Neural progenitor cell (in vitro differentiated cells): ENCODE data around the gene TOX2. TPM values are rescaled to one million over a fixed set of nuclear protein-coding genes. Genes with fewer than 3 reads are reported as not detected.
"Not testable (repeated sequence)": the region's sequence is repeated elsewhere in the genome, so short reads cannot be mapped to it uniquely, and the experiment has no call there.

Experiments
- DNase-seq: peaks from one replicate; pipeline ENCODE4 v3.0.0-alpha.2; 2016; ENCODE audit warnings: low spot score
- H2AFZ ChIP-seq: fragments of 200-600 bp; sonication (generic); replicated peaks from 2 replicates; pipeline ENCODE4 v1.6.1; 2016; ENCODE audit warnings: antibody characterized with exemption
- H3F3A ChIP-seq: fragments of 200-600 bp; sonication (generic); 2 replicates; pipeline ENCODE4 v1.6.1; 2016; ENCODE audit warnings: antibody characterized with exemption, low read depth
- H3K27ac ChIP-seq: fragments of 200-600 bp; sonication (generic); 2 replicates; pipeline ENCODE4 v1.5.1; 2016; ENCODE audit warnings: mild to moderate bottlenecking
- H3K27me3 ChIP-seq: fragments of 200-600 bp; sonication (generic); 2 replicates; pipeline ENCODE4 v1.6.1; 2016; ENCODE audit warnings: mild to moderate bottlenecking, moderate library complexity
- H3K36me3 ChIP-seq: fragments of 200-600 bp; sonication (generic); 2 replicates; pipeline ENCODE4 v1.5.1; 2016
- H3K4me1 ChIP-seq: fragments of 200-600 bp; sonication (generic); 2 replicates; pipeline ENCODE4 v1.6.1; 2016; ENCODE audit warnings: mixed run types
- H3K4me2 ChIP-seq: fragments of 200-600 bp; sonication (generic); 2 replicates; pipeline ENCODE4 v1.6.1; 2016
- H3K4me3 ChIP-seq: fragments of 200-600 bp; sonication (generic); 2 replicates; pipeline ENCODE4 v1.5.1; 2016
- H3K79me2 ChIP-seq: fragments of 200-600 bp; sonication (generic); 2 replicates; pipeline ENCODE4 v1.6.1; 2016; ENCODE audit warnings: low read depth
- H3K9ac ChIP-seq: fragments of 200-600 bp; sonication (generic); 2 replicates; pipeline ENCODE4 v1.6.1; 2016
- H3K9me3 ChIP-seq: fragments of 200-600 bp; sonication (generic); 2 replicates; pipeline ENCODE4 v1.5.1; 2016; ENCODE audit warnings: low read depth
- H4K20me1 ChIP-seq: fragments of 200-600 bp; sonication (generic); 2 replicates; pipeline ENCODE4 v1.6.1; 2016; ENCODE audit warnings: low read depth
- H3K27ac Mint-ChIP-seq: 3 replicates; pipeline ENCODE4 v1.8.0; 2021; ENCODE audit warnings: mixed read lengths
- H3K27me3 Mint-ChIP-seq: 2 replicates; pipeline ENCODE4 v1.8.0; 2022; ENCODE audit warnings: low read depth, mild to moderate bottlenecking, inconsistent platforms, moderate library complexity, mixed read lengths; ENCODE audit not compliant: insufficient read depth
- H3K36me3 Mint-ChIP-seq: 3 replicates; pipeline ENCODE4 v1.8.0; 2021; ENCODE audit warnings: mixed read lengths
- H3K4me1 Mint-ChIP-seq: 3 replicates; pipeline ENCODE4 v1.8.0; 2021; ENCODE audit warnings: mixed read lengths
- H3K4me3 Mint-ChIP-seq: 3 replicates; pipeline ENCODE4 v1.8.0; 2021; ENCODE audit warnings: mild to moderate bottlenecking, moderate library complexity, mixed read lengths
- H3K9me3 Mint-ChIP-seq: 3 replicates; pipeline ENCODE4 v1.8.0; 2020; ENCODE audit warnings: mixed read lengths
- EZH2 ChIP-seq: fragments of 200-600 bp; sonication (generic); IDR thresholded peaks from 2 replicates; pipeline ENCODE4 v1.6.1; 2017; ENCODE audit warnings: antibody characterized with exemption, mild to moderate bottlenecking, moderate library complexity
- EZH2phosphoT487 ChIP-seq: fragments of 200-600 bp; sonication (generic); IDR thresholded peaks from 2 replicates; pipeline ENCODE4 v1.6.1; 2017; ENCODE audit warnings: antibody characterized with exemption
- total RNA-seq: library from RNA; depleted of rRNA; stranded (reverse); fragments of >200 nt; gene quantifications from 2 replicates; pipeline ENCODE4 v1.2.3, GENCODE V29; 2015; ENCODE audit warnings: low replicate concordance
- TF ChIP-seq, protein P1 (sequence below): fragments of 200-600 bp; sonication (generic); IDR thresholded peaks from 2 replicates; pipeline ENCODE4 v1.5.1; 2017; ENCODE audit warnings: antibody characterized with exemption, mild to moderate bottlenecking

TOX2 gene
- total RNA-seq, 1 donor from 2014 or later, result not detected

DNA sequence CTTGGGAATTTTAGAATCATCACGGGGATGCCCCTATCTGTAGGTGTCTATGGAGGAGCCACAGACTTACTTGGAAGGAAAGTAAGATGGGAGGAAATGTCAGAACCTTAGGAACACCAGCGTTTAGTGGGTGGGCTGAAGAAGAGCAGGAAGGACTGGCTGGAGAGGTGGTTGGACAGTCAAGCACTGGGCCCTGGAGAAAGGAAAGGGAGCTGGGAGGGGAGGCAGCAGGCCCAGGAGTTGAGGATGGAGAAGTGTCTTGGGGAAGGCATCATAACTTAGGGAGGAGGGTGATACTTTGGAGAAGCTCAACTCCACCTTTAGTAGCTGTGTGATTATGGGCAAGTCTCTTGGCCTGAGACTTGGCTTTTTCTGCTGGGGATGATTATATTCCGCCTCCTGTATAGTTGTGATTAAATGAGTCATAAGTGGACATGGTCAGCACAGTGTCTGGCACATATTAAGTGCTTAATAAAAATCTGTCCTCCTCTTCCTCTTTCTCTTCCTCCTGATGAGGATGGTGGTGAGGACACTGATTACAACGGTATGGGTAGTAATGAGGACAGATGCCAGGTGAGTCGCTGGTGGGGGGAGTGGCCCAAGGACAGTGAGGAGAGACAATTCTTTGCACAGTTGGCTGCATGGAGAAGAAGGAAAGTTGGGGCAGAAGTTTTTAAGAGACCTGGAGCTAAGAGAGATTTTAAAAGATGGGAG, 125.7 kb downstream of the TOX2 start:
- H3K27me3 Mint-ChIP-seq, result peaks cover 9% of the 10 kb centered on the region
- Histone ChIP-seq H2AFZ (no peak overlapping the region), H3K9me3 (no peaks in the 10 kb centered on the region), H3K79me2 (no peaks in the 10 kb centered on the region), H3K4me1 (no peaks in the 10 kb centered on the region), H4K20me1 (no peaks in the 10 kb centered on the region), H3K9ac (no peak overlapping the region), H3K36me3 (no peaks in the 10 kb centered on the region), H3F3A (no peaks in the 10 kb centered on the region), H3K27ac (no peak overlapping the region), H3K4me2 (no peak overlapping the region), H3K27me3 (no peaks in the 10 kb centered on the region), H3K4me3 (no peak overlapping the region)
- no peaks in the 10 kb centered on the region for H3K9me3 Mint-ChIP-seq
- H3K27ac Mint-ChIP-seq, result no peak overlapping the region
- no peaks in the 10 kb centered on the region for H3K4me1 Mint-ChIP-seq
- TF ChIP-seq, protein P1, sequence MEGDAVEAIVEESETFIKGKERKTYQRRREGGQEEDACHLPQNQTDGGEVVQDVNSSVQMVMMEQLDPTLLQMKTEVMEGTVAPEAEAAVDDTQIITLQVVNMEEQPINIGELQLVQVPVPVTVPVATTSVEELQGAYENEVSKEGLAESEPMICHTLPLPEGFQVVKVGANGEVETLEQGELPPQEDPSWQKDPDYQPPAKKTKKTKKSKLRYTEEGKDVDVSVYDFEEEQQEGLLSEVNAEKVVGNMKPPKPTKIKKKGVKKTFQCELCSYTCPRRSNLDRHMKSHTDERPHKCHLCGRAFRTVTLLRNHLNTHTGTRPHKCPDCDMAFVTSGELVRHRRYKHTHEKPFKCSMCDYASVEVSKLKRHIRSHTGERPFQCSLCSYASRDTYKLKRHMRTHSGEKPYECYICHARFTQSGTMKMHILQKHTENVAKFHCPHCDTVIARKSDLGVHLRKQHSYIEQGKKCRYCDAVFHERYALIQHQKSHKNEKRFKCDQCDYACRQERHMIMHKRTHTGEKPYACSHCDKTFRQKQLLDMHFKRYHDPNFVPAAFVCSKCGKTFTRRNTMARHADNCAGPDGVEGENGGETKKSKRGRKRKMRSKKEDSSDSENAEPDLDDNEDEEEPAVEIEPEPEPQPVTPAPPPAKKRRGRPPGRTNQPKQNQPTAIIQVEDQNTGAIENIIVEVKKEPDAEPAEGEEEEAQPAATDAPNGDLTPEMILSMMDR, result no peak
- no peak for TF ChIP-seq EZH2
- no peak for TF ChIP-seq EZH2phosphoT487
- DNase-seq, result no peak
- no peak overlapping the region for H3K4me3 Mint-ChIP-seq
- H3K36me3 Mint-ChIP-seq, result no peaks in the 10 kb centered on the region

DNA sequence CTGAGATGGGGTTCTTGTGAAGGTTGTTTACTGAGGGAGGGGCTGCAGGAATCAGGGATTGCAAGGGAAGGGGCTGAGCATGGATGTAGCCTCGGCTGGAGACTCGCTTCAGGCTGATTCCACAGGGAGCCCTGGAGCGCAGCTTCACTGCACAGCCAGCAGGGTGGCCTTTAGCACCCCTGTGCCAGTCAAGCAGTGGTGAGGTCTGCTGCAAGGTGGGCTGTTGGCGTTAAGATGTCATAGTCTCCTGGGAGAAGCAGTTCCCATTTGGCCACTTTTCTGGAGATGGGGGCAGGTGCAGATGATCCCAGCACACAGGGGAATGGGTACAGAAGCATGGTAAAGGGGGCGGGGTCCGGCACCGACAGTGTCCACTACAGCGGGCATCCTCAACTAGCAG, 126.3 kb downstream of the TOX2 start:
- Histone ChIP-seq H3K4me2 (no peak overlapping the region), H2AFZ (no peak overlapping the region), H3K79me2 (no peaks in the 10 kb centered on the region), H3F3A (no peaks in the 10 kb centered on the region), H3K27me3 (no peaks in the 10 kb centered on the region), H3K4me3 (no peak overlapping the region), H3K27ac (no peak overlapping the region), H3K9ac (no peak overlapping the region), H3K4me1 (no peaks in the 10 kb centered on the region), H3K9me3 (no peaks in the 10 kb centered on the region), H3K36me3 (no peaks in the 10 kb centered on the region), H4K20me1 (no peaks in the 10 kb centered on the region)
- DNase-seq, result no peak
- Mint-ChIP-seq H3K4me3 (no peak overlapping the region), H3K4me1 (no peaks in the 10 kb centered on the region), H3K36me3 (no peaks in the 10 kb centered on the region), H3K27me3 (peaks cover 6% of the 10 kb centered on the region), H3K27ac (no peak overlapping the region), H3K9me3 (no peaks in the 10 kb centered on the region)
- TF ChIP-seq, protein P1, result peak; percentile 9
- TF ChIP-seq EZH2, result no peak

DNA sequence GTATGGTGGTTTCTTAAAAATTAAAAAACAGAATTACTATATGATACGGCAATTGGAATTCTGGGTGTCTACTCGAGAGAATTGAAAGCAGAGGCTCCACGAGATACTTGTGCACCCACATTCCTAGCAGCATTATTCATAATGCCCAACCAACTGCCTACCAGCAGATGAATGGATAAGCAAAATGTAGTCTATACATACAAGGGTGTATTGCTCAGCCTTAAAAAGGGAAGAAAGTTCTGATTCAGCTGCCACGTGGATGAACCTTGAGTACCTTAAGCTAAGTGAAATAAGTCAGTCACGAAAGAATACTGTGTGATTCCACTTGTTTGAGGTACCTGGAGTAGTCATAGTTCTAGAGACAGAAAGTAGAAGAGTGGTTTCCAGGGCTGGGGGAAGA, 130.1 kb downstream of the TOX2 start:
- not testable (repeated sequence) for H3K4me3 ChIP-seq, H4K20me1 ChIP-seq, H3K9me3 ChIP-seq, H3K36me3 Mint-ChIP-seq, H3K79me2 ChIP-seq, H3K4me2 ChIP-seq, H3K27ac ChIP-seq, H3K36me3 ChIP-seq, H3F3A ChIP-seq, H3K27ac Mint-ChIP-seq, DNase-seq, H3K9me3 Mint-ChIP-seq, H3K4me1 ChIP-seq, H3K27me3 Mint-ChIP-seq, H3K4me1 Mint-ChIP-seq, H3K9ac ChIP-seq, H2AFZ ChIP-seq, H3K4me3 Mint-ChIP-seq, H3K27me3 ChIP-seq

DNA sequence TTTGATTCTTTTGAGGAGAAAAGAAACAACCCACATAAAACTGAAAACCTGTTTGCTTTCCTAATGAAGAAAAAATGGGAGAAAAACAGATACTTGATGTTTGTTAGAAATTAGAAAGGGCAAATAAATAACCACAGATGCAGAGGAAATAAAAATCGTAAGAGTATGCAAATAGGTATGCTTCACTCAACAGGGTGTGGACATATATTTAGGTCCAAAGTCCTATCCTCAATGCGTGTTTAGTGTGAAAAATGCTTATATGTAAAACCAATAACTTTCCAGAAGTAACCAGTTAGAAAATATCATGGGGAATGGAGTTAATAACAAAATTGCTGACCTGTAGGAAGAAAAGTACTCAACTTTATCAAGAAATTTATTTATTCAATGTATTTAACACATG, 135.7 kb downstream of the TOX2 start:
- H3K9ac ChIP-seq, result no peak overlapping the region
- no peak overlapping the region for H3K27ac Mint-ChIP-seq
- no peaks in the 10 kb centered on the region for H3K4me1 Mint-ChIP-seq
- no peak overlapping the region for H3K4me3 Mint-ChIP-seq
- H3K36me3 Mint-ChIP-seq, result no peaks in the 10 kb centered on the region
- H3F3A ChIP-seq, result no peaks in the 10 kb centered on the region
- no peaks in the 10 kb centered on the region for H3K4me1 ChIP-seq
- TF ChIP-seq EZH2phosphoT487 (no peak), EZH2 (no peak)
- TF ChIP-seq, protein P1, result no peak
- H4K20me1 ChIP-seq, result no peaks in the 10 kb centered on the region
- no peak overlapping the region for H3K4me2 ChIP-seq
- H2AFZ ChIP-seq, result no peak overlapping the region
- DNase-seq, result no peak
- H3K27ac ChIP-seq, result no peak overlapping the region
- no peaks in the 10 kb centered on the region for H3K79me2 ChIP-seq
- H3K4me3 ChIP-seq, result no peak overlapping the region
- H3K36me3 ChIP-seq, result no peaks in the 10 kb centered on the region
- H3K9me3 ChIP-seq, result no peaks in the 10 kb centered on the region
- H3K27me3 Mint-ChIP-seq, result no peaks in the 10 kb centered on the region
- H3K27me3 ChIP-seq, result no peaks in the 10 kb centered on the region
- no peaks in the 10 kb centered on the region for H3K9me3 Mint-ChIP-seq
